ENCODE data around the gene GPC6.
"Not testable (repeated sequence)": the region's sequence is repeated elsewhere in the genome, so short reads cannot be mapped to it uniquely, and the experiment has no call there.

GPC6 gene

GRCh38 chr13:94204163-94204562 is 977.6 kb downstream of the GPC6 start:
- DNase-seq (ENCODE audit: low read depth, low spot score) = no peak
- no peak overlapping the region for H3K4me3 ChIP-seq (ENCODE audit: low read depth, low read length)
- CTCF ChIA-PET = no interaction called here
- TF ChIP-seq CTCF (IDR thresholded peaks at IDR 0.05; ENCODE audit: insufficient read depth, low read length, missing control alignments) = no peak
- POLR2A ChIA-PET = no interaction called here

- TF ChIP-seq CTCF (IDR thresholded peaks at IDR 0.05; ENCODE audit: insufficient read depth, low read length, missing control alignments) = no peak
- CTCF ChIA-PET = interaction anchor here (1.5 kb wide), 1 partner anchor 8 kb away, joined by 3 read pairs; no protein-coding TSS in a partner anchor
- H3K4me3 ChIP-seq (ENCODE audit: low read depth, low read length) = no peak overlapping the region
- no peak for DNase-seq (ENCODE audit: low read depth, low spot score)
- POLR2A ChIA-PET = no interaction called here
These were observed 978.3 kb downstream of the GPC6 start for GRCh38 chr13:94204946-94205345.

- POLR2A ChIA-PET = no interaction called here
- no peak for DNase-seq (ENCODE audit: low read depth, low spot score)
- H3K4me3 ChIP-seq (ENCODE audit: low read depth, low read length) = no peak overlapping the region
- no peak for TF ChIP-seq CTCF (IDR thresholded peaks at IDR 0.05; ENCODE audit: insufficient read depth, low read length, missing control alignments)
- CTCF ChIA-PET = interaction anchor here (1.5 kb wide), 1 partner anchor 9 kb away, joined by 3 read pairs; no protein-coding TSS in a partner anchor
These were observed 979.3 kb downstream of the GPC6 start for GRCh38 chr13:94205896-94206295.

- ChIA-PET CTCF (no interaction called here), POLR2A (no interaction called here)
- DNase-seq (ENCODE audit: low read depth, low spot score) = no peak
- no peak for TF ChIP-seq CTCF (IDR thresholded peaks at IDR 0.05; ENCODE audit: insufficient read depth, low read length, missing control alignments)
- H3K4me3 ChIP-seq (ENCODE audit: low read depth, low read length) = no peak overlapping the region
These were observed 982.5 kb downstream of the GPC6 start for GRCh38 chr13:94209117-94209516.

GRCh38 chr13:94209913-94210312 is 983.3 kb downstream of the GPC6 start:
- DNase-seq (ENCODE audit: low read depth, low spot score); H3K4me3 ChIP-seq (ENCODE audit: low read depth, low read length); CTCF ChIA-PET; POLR2A ChIA-PET: not testable (repeated sequence)

- POLR2A ChIA-PET = no interaction called here
- no peak overlapping the region for H3K4me3 ChIP-seq (ENCODE audit: low read depth, low read length)
- no peak for TF ChIP-seq CTCF (IDR thresholded peaks at IDR 0.05; ENCODE audit: insufficient read depth, low read length, missing control alignments)
- DNase-seq (ENCODE audit: low read depth, low spot score) = no peak
- CTCF ChIA-PET = interaction anchor here (0.9 kb wide), 1 partner anchor 18 kb away, joined by 3 read pairs; no protein-coding TSS in a partner anchor
These were observed 984.2 kb downstream of the GPC6 start for GRCh38 chr13:94210816-94211215.

- H3K4me3 ChIP-seq (ENCODE audit: low read depth, low read length) = no peak overlapping the region
- no peak for TF ChIP-seq CTCF (IDR thresholded peaks at IDR 0.05; ENCODE audit: insufficient read depth, low read length, missing control alignments)
- CTCF ChIA-PET = no interaction called here
- POLR2A ChIA-PET = no interaction called here
- no peak for DNase-seq (ENCODE audit: low read depth, low spot score)
These were observed 985.6 kb downstream of the GPC6 start for GRCh38 chr13:94212196-94212595.

Measured in AG04449 (cell line).